ENCODE measurements around the gene UBE2E1. TPM values are rescaled to one million over a fixed set of nuclear protein-coding genes. Genes with fewer than 3 reads are reported as not detected.
"Not testable (repeated sequence)": the region's sequence is repeated elsewhere in the genome, so short reads cannot be mapped to it uniquely, and the experiment has no call there.

The UBE2E1 gene
- total and polyA plus RNA-seq, 8 donors: 89.1 to 214 (median 186) TPM

GRCh38 chr3:23911397-23911796 is 105.6 kb downstream of the UBE2E1 start:
- no peak for TF ChIP-seq CTCF (IDR thresholded peaks at IDR 0.05)
- ATAC-seq (no peak), DNase-seq (no peak)
- Histone ChIP-seq H3K4me3 (no peak overlapping the region), H3K27me3 (no peaks in the 10 kb centered on the region), H3K36me3 (peaks cover 0 to 27% of the 10 kb centered on the region in 2 donors), H3K4me1 (peaks cover 4 to 17% of the 10 kb centered on the region in 2 donors), H3K9me3 (no peaks in the 10 kb centered on the region), H3K27ac (no peak overlapping the region)
- intact Hi-C loops (cut with DNase I): no loop called here

GRCh38 chr3:23912335-23912734 is 106.6 kb downstream of the UBE2E1 start:
- ATAC-seq; H3K4me3 ChIP-seq; intact Hi-C loops (cut with DNase I); H3K27me3 ChIP-seq; H3K27ac ChIP-seq; H3K9me3 ChIP-seq; DNase-seq: not testable (repeated sequence)
- Histone ChIP-seq H3K4me1 (peaks cover 4 to 17% of the 10 kb centered on the region in 2 donors), H3K36me3 (peaks cover 0 to 26% of the 10 kb centered on the region in 2 donors)

GRCh38 chr3:23913182-23913581 is 107.4 kb downstream of the UBE2E1 start:
- Histone ChIP-seq H3K4me1 (peaks cover 6 to 21% of the 10 kb centered on the region in 2 donors), H3K27me3 (no peaks in the 10 kb centered on the region), H3K36me3 (peaks cover 0 to 27% of the 10 kb centered on the region in 2 donors), H3K27ac (no peak overlapping the region), H3K9me3 (no peaks in the 10 kb centered on the region), H3K4me3 (no peak overlapping the region)
- ATAC-seq (no peak), DNase-seq (no peak)
- no peak for TF ChIP-seq CTCF (IDR thresholded peaks at IDR 0.05)
- intact Hi-C loops (cut with DNase I): no loop called here

- DNase-seq (no peak), ATAC-seq (no peak)
- no peak for TF ChIP-seq CTCF (IDR thresholded peaks at IDR 0.05)
- Histone ChIP-seq H3K4me3 (no peak overlapping the region), H3K27ac (no peak overlapping the region), H3K36me3 (peaks cover 0 to 31% of the 10 kb centered on the region in 2 donors), H3K27me3 (no peaks in the 10 kb centered on the region), H3K9me3 (no peaks in the 10 kb centered on the region), H3K4me1 (peaks cover 14 to 30% of the 10 kb centered on the region in 2 donors)
- intact Hi-C loops (cut with DNase I): no loop called here
These were observed 108.4 kb downstream of the UBE2E1 start for GRCh38 chr3:23913873-23914743.

GRCh38 chr3:23915537-23916108 is 109.9 kb downstream of the UBE2E1 start:
- intact Hi-C loops (cut with DNase I): no loop called here
- H3K4me3 ChIP-seq: peak overlapping the region; percentile 63 to 86
- peaks cover 14 to 42% of the 10 kb centered on the region in 2 donors for H3K4me1 ChIP-seq
- ATAC-seq (no peak), DNase-seq (peak in 2 of 4 donors; percentile 16 to 18)
- H3K27me3 ChIP-seq: no peaks in the 10 kb centered on the region
- H3K27ac ChIP-seq: peak overlapping the region in 1 of 2 donors; percentile 94
- no peak for TF ChIP-seq CTCF (IDR thresholded peaks at IDR 0.05)
- H3K9me3 ChIP-seq: no peaks in the 10 kb centered on the region
- peaks cover 0 to 33% of the 10 kb centered on the region in 2 donors for H3K36me3 ChIP-seq

Measured in left lung (tissue), 10 donors.